GM18868 (cell line): Measurements from ENCODE around the gene ALDH1A3.

Experiments
- ATAC-seq: cut with Tn5 transposase; IDR thresholded peaks from one replicate; pipeline ENCODE4 v1.9.1; 2021; ENCODE audit warnings: mild to moderate bottlenecking, moderate library complexity; ENCODE audit not compliant: unreplicated experiment

ALDH1A3 gene

GRCh38 chr15:100923902-100924301 is 44.3 kb downstream of the ALDH1A3 start:
- no peak for ATAC-seq

GRCh38 chr15:100924436-100924835 is 44.8 kb downstream of the ALDH1A3 start:
- ATAC-seq: no peak

- ATAC-seq: no peak
These were observed 45.8 kb downstream of the ALDH1A3 start for GRCh38 chr15:100925480-100925879.

- no peak for ATAC-seq
These were observed 46.6 kb downstream of the ALDH1A3 start for GRCh38 chr15:100926258-100926657.

- peak; percentile 34 for ATAC-seq
These were observed 47.5 kb downstream of the ALDH1A3 start for GRCh38 chr15:100926971-100927756.

GRCh38 chr15:100928632-100929280 is 49.1 kb downstream of the ALDH1A3 start:
- ATAC-seq: no peak

- ATAC-seq: peak; percentile 31
These were observed 50.0 kb downstream of the ALDH1A3 start for GRCh38 chr15:100929641-100930042.

GRCh38 chr15:100930306-100930848 is 50.7 kb downstream of the ALDH1A3 start:
- no peak for ATAC-seq

GRCh38 chr15:100931143-100931890 is 51.7 kb downstream of the ALDH1A3 start:
- peak; percentile 52 for ATAC-seq

GRCh38 chr15:100932676-100933348 is 53.2 kb downstream of the ALDH1A3 start:
- ATAC-seq: no peak

- ATAC-seq: no peak
These were observed 54.5 kb downstream of the ALDH1A3 start for GRCh38 chr15:100934166-100934565.

GRCh38 chr15:100934726-100935125 is 55.1 kb downstream of the ALDH1A3 start:
- peak; percentile 17 for ATAC-seq

GRCh38 chr15:100937171-100937570 is 57.5 kb downstream of the ALDH1A3 start:
- no peak for ATAC-seq

- no peak for ATAC-seq
These were observed 60.2 kb downstream of the ALDH1A3 start for GRCh38 chr15:100939791-100940190.

GRCh38 chr15:100940767-100941379 is 61.2 kb downstream of the ALDH1A3 start:
- ATAC-seq: peak; percentile 70

GRCh38 chr15:100941536-100941935 is 61.9 kb downstream of the ALDH1A3 start:
- ATAC-seq: peak; percentile 73

- ATAC-seq: no peak
These were observed 63.2 kb downstream of the ALDH1A3 start for GRCh38 chr15:100942656-100943425.

GRCh38 chr15:100944244-100944895 is 64.7 kb downstream of the ALDH1A3 start:
- peak; percentile 34 for ATAC-seq

GRCh38 chr15:100944986-100945385 is 65.4 kb downstream of the ALDH1A3 start:
- ATAC-seq: no peak
